Esophagus squamous epithelium (tissue), 5 donors: Measurements from ENCODE around the gene NFATC2. TPM values are rescaled to one million over a fixed set of nuclear protein-coding genes. Genes with fewer than 3 reads are reported as not detected.

Experiments
- DNase-seq: peaks from one replicate; lab custom pipeline; 2025; lab: John Stamatoyannopoulos, UW
- H3K27ac ChIP-seq, 4 donors: fragments of 200-600 bp; sonication (generic); one replicate each; pipeline ENCODE4 v1.5.1; 2016 to 2019; ENCODE audit warnings: mild to moderate bottlenecking in 1 of 4
- H3K27me3 ChIP-seq, 4 donors: fragments of 200-600 bp; sonication (generic); 1 replicate in 3 of 4; 2 replicates in 1 of 4; pipeline versions ENCODE4 v1.5.1 to v1.6.0; 2017 to 2021; ENCODE audit warnings: antibody characterized with exemption in 1 of 4
- H3K36me3 ChIP-seq, 3 donors: fragments of 200-600 bp; sonication (generic); one replicate each; pipeline ENCODE4 v1.5.1; 2016 to 2019
- H3K4me1 ChIP-seq, 3 donors: fragments of 200-600 bp; sonication (generic); one replicate each; pipeline ENCODE4 v1.5.1; 2017 to 2019
- H3K4me3 ChIP-seq, 4 donors: fragments of 200-600 bp; sonication (generic); 1 replicate in 3 of 4; 2 replicates in 1 of 4; pipeline ENCODE4 v1.5.1; 2016 to 2019; ENCODE audit warnings: mild to moderate bottlenecking in 2 of 4, moderate library complexity in 1 of 4
- H3K9me3 ChIP-seq, 3 donors: fragments of 200-600 bp; sonication (generic); one replicate each; pipeline ENCODE4 v1.5.1; 2016 to 2019
- CTCF ChIP-seq, 6 experiments: fragments of 450-650 bp in 4 of 6; fragments of 200-600 bp in 2 of 6; sonication (generic) in 2 of 6; IDR thresholded peaks; one replicate each; pipeline ENCODE4 v1.5.1; 2016 to 2019; ENCODE audit warnings: antibody characterized with exemption in 6 of 6, mild to moderate bottlenecking in 4 of 6, moderate library complexity in 4 of 6
- POLR2A ChIP-seq, 4 donors: fragments of 450-650 bp; IDR thresholded peaks; one replicate each; pipeline ENCODE4 v1.6.1; 2017; ENCODE audit warnings: antibody characterized with exemption in 4 of 4, mild to moderate bottlenecking in 4 of 4, moderate library complexity in 3 of 4
- WGBS, 2 donors: methylation state at CpG; one replicate each; pipeline ENCODE4 v1.1.5; 2018; 5-methylcytosine and 5-hydroxymethylcytosine counted together
- intact Hi-C: fragments of 100-400 bp; cut with DNase I; formaldehyde crosslinking; loops from one replicate; pipeline ENCODE4 v1.15.0; 2022
- total RNA-seq, 4 donors: library from RNA; depleted of rRNA; stranded (reverse); fragments of >200 nt; gene quantifications; one replicate each; pipeline ENCODE4 v1.1.0, GENCODE V29; 2016
- donor health status: DM: yes; HTN: yes; CAD: no.

Gene NFATC2
- total RNA-seq, 4 donors from 2014 or later, result 0.83 to 6.7 (median 1.4) TPM

DNA sequence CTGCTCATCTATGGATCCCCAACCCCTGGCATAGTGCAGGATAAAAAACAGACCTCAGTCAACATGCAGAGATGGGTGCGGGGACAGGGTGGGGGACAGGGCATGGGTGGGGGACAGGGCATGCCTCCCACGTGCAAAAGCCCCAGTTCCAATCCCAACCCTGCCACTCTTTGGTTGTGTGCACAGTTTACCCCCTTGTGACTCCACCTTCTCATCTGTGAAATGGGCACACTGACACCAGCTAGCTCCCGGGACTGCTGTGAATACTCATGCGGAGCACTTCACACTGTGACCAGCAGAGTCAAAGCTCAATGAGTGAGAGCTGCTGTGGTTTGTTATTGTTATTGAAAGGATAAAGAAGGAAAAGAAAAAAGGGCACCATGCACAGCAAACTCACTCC is 69.3 kb downstream of the NFATC2 start:
- TF ChIP-seq POLR2A (IDR thresholded peaks at IDR 0.05) (no peak), CTCF (IDR thresholded peaks at IDR 0.05) (no peak)
- Histone ChIP-seq H3K9me3 (no peaks in the 10 kb centered on the region), H3K36me3 (peaks cover 0 to 9% (median 0%) of the 10 kb centered on the region in 3 donors), H3K27ac (no peak overlapping the region), H3K27me3 (no peaks in the 10 kb centered on the region), H3K4me3 (no peak overlapping the region), H3K4me1 (peaks cover 0 to 17% (median 0%) of the 10 kb centered on the region in 3 donors)
- intact Hi-C loops, result no loop called here
- DNase-seq, result no peak
- 80 to 100% methylated on average over 2 of the region's 4 CpGs for WGBS, 2 donors

DNA sequence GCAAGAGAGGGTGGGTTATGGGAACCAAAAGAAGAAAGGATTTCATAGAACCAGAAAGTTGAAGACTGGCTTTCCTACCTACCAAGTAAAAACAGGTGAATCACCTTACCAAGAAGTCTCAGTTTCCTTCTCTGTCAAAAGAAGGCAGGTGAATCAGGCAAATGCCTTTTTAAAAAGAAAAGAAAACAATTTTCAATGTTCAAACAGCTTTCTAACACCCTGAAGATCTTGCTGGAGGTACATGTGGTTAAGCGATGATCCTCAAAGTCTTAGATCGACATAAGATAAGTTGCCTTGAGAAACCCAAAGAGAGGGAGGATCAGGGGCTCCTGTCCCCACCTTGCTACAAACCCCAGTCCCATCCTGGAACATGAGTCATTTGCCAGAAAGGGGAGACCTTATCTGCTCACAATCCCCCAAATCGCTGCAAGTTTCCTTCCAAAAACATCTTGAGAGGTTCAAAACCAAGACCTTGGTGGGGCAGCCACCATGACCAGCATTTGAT is 71.6 kb downstream of the NFATC2 start:
- intact Hi-C loops, result no loop called here
- peaks cover 0 to 9% (median 0%) of the 10 kb centered on the region in 3 donors for H3K36me3 ChIP-seq
- H3K27me3 ChIP-seq, result no peaks in the 10 kb centered on the region
- H3K4me3 ChIP-seq, result no peak overlapping the region
- 83 to 92% methylated on average over 3 of the region's 3 CpGs for WGBS, 2 donors
- no peak for DNase-seq
- H3K4me1 ChIP-seq, result peaks cover 0 to 25% (median 0%) of the 10 kb centered on the region in 3 donors
- TF ChIP-seq CTCF (IDR thresholded peaks at IDR 0.05) (no peak), POLR2A (IDR thresholded peaks at IDR 0.05) (no peak)
- no peaks in the 10 kb centered on the region for H3K9me3 ChIP-seq
- H3K27ac ChIP-seq, result no peak overlapping the region

DNA sequence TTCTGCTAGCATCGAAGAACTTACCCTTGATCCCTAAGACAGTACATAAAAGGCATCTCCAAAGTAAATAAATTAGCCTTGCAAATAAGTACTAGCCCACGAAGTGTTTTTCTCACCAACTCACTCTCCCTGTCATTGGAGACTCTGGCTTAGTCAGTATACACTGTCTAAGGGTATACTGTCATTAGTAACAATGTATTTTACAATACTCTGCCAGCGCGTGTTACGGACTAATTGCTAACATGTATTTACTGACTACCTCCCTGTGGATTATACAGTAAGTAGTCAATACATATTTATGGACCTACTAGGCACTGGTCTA is 72.1 kb downstream of the NFATC2 start:
- H3K9me3 ChIP-seq, result no peaks in the 10 kb centered on the region
- peaks cover 0 to 9% (median 0%) of the 10 kb centered on the region in 3 donors for H3K36me3 ChIP-seq
- no peaks in the 10 kb centered on the region for H3K27me3 ChIP-seq
- no peak overlapping the region for H3K4me3 ChIP-seq
- no peak for TF ChIP-seq POLR2A (IDR thresholded peaks at IDR 0.05)
- TF ChIP-seq CTCF (IDR thresholded peaks at IDR 0.05), result no peak
- no peak overlapping the region for H3K27ac ChIP-seq
- H3K4me1 ChIP-seq, result peaks cover 0 to 25% (median 0%) of the 10 kb centered on the region in 3 donors
- intact Hi-C loops, result no loop called here
- DNase-seq, result no peak
- WGBS, 2 donors, result 80 to 83% methylated on average over 5 of the region's 5 CpGs

GRCh38 chr20:51469578-51470498 is 72.7 kb downstream of the NFATC2 start:
- Histone ChIP-seq H3K27ac (no peak overlapping the region), H3K4me1 (peaks cover 0 to 25% (median 0%) of the 10 kb centered on the region in 3 donors), H3K27me3 (no peaks in the 10 kb centered on the region), H3K36me3 (peaks cover 0 to 9% (median 0%) of the 10 kb centered on the region in 3 donors), H3K4me3 (no peak overlapping the region), H3K9me3 (no peaks in the 10 kb centered on the region)
- DNase-seq, result no peak
- intact Hi-C loops, result no loop called here
- 70 to 73% methylated on average over 10 to 11 of the region's 11 CpGs for WGBS, 2 donors
- no peak for TF ChIP-seq POLR2A (IDR thresholded peaks at IDR 0.05)
- no peak for TF ChIP-seq CTCF (IDR thresholded peaks at IDR 0.05)

DNA sequence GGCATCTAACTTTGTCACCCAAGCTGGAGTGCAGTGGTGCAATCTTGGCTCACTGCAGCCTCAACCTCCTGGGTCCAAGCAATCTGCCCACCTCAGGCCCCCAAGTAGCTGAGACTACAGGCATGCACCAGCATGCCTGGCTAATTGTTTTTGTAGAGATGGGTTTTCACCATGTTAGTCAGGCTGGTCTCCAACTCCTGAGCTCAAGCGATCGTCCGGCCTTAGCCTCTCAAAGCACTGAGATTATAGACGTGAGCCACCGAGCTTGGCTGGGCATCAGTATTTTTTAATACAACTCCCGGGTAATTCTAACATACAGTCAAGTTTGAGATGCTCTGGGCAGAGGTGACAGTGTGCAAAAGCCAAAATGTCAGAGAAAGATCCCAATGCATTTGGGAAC is 73.5 kb downstream of the NFATC2 start:
- peaks cover 0 to 27% (median 0%) of the 10 kb centered on the region in 3 donors for H3K4me1 ChIP-seq
- H3K27ac ChIP-seq, result no peak overlapping the region
- no peaks in the 10 kb centered on the region for H3K27me3 ChIP-seq
- TF ChIP-seq CTCF (IDR thresholded peaks at IDR 0.05) (no peak), POLR2A (IDR thresholded peaks at IDR 0.05) (no peak)
- intact Hi-C loops, result no loop called here
- H3K36me3 ChIP-seq, result peaks cover 0 to 9% (median 0%) of the 10 kb centered on the region in 3 donors
- no peaks in the 10 kb centered on the region for H3K9me3 ChIP-seq
- 67 to 80% methylated on average over 6 of the region's 6 CpGs for WGBS, 2 donors
- no peak for DNase-seq
- H3K4me3 ChIP-seq, result no peak overlapping the region
